Activated B cell treated with CpG ODN at 0.5 μM for 24 hours (primary cell): ENCODE results near the gene YIPF4. TPM values are rescaled to one million over a fixed set of nuclear protein-coding genes. Genes with fewer than 3 reads are reported as not detected.

Source experiments
- ATAC-seq: fragments of 200-7000 bp; cut with Tn5 transposase; one replicate; pipeline ENCODE4 v1.10.0; 2021; ENCODE audit warnings: low read depth, mild to moderate bottlenecking, moderate library complexity
- CTCF ChIA-PET: fragments of 350-600 bp; sonication (Branson Sonifier 250); formaldehyde crosslinking; loops from one replicate; lab custom pipeline; 2021; ENCODE audit warnings: antibody characterized with exemption; lab: Charles Lee
- POLR2A ChIA-PET: fragments of 350-600 bp; sonication (Branson Sonifier 250); formaldehyde crosslinking; loops from one replicate; lab custom pipeline; 2021; ENCODE audit warnings: antibody characterized with exemption; lab: Charles Lee
- DNase-seq: peaks from one replicate; pipeline ENCODE4 v3.0.0; 2022
- H3K27ac Mint-ChIP-seq: one replicate; pipeline ENCODE4 v1.8.0; 2020; ENCODE audit warnings: mixed read lengths
- H3K27me3 Mint-ChIP-seq: one replicate; pipeline ENCODE4 v1.8.0; 2021; ENCODE audit warnings: mixed read lengths
- H3K36me3 Mint-ChIP-seq: one replicate; pipeline ENCODE4 v1.8.0; 2021; ENCODE audit warnings: low read depth, mixed read lengths
- H3K4me1 Mint-ChIP-seq: one replicate; pipeline ENCODE4 v1.8.0; 2021; ENCODE audit warnings: mixed read lengths
- H3K4me3 Mint-ChIP-seq: one replicate; pipeline ENCODE4 v1.8.0; 2020; ENCODE audit warnings: mild to moderate bottlenecking, mixed read lengths
- H3K9me3 Mint-ChIP-seq: one replicate; pipeline ENCODE4 v1.8.0; 2020; ENCODE audit warnings: mixed read lengths
- CTCF ChIP-seq: fragments of 200-600 bp; IDR thresholded peaks from one replicate; pipeline ENCODE4 v1.8.0; 2022; ENCODE audit warnings: antibody characterized with exemption, mild to moderate bottlenecking
- intact Hi-C: fragments of 100-400 bp; cut with micrococcal nuclease; formaldehyde crosslinking; loops from one replicate; pipeline ENCODE4 v1.15.1; 2024
- total RNA-seq: library from RNA; stranded (reverse); gene quantifications from 2 replicates; pipeline ENCODE4 v1.2.3, GENCODE V29; 2022

The YIPF4 gene
- total RNA-seq, 1 donor from 2014 or later: 27.2 TPM

GRCh38 chr2:32277363-32277673 lies 386 bp upstream of the YIPF4 start:
- POLR2A ChIA-PET: interaction anchor here (0.5 kb wide), 1 partner anchor 111 kb away, joined by 5 read pairs; no protein-coding TSS in a partner anchor
- H3K9me3 Mint-ChIP-seq: no peaks in the 10 kb centered on the region
- intact Hi-C loops: loop anchor here (1.0 to 5.0 kb wide), 5 partner anchors 13 to 1320 kb away; partner anchors contain the start of genes FAM98A, NLRC4, SLC30A6 and SPAST
- peaks cover 23% of the 10 kb centered on the region for H3K4me1 Mint-ChIP-seq
- H3K36me3 Mint-ChIP-seq: peaks cover 18% of the 10 kb centered on the region
- peaks cover 9% of the 10 kb centered on the region for H3K27me3 Mint-ChIP-seq
- peak overlapping the region; percentile 90 for H3K4me3 Mint-ChIP-seq
- DNase-seq: no peak
- CTCF ChIA-PET: no interaction called here
- no peak for ATAC-seq
- H3K27ac Mint-ChIP-seq: peak overlapping the region; percentile 94
- no peak for TF ChIP-seq CTCF

GRCh38 chr2:32278478-32278853 lies 762 bp downstream of the YIPF4 start:
- Mint-ChIP-seq H3K27me3 (peaks cover 7% of the 10 kb centered on the region), H3K27ac (peak overlapping the region; percentile 94), H3K9me3 (no peaks in the 10 kb centered on the region), H3K4me3 (peak overlapping the region; percentile 90), H3K4me1 (peaks cover 27% of the 10 kb centered on the region), H3K36me3 (peaks cover 28% of the 10 kb centered on the region)
- intact Hi-C loops: loop anchor here (1.0 to 5.0 kb wide), 3 partner anchors 216 to 1319 kb away; partner anchors contain the start of genes FAM98A, SPAST and TTC27
- ATAC-seq: no peak
- no peak for TF ChIP-seq CTCF
- POLR2A ChIA-PET: interaction anchor here (0.6 to 0.7 kb wide), 2 partner anchors 16 to 113 kb away, joined by 3 read pairs; partner anchors contain the start of gene SLC30A6
- no peak for DNase-seq
- CTCF ChIA-PET: no interaction called here

- DNase-seq (no peak), ATAC-seq (no peak)
- peaks cover 51% of the 10 kb centered on the region for H3K36me3 Mint-ChIP-seq
- no peaks in the 10 kb centered on the region for H3K27me3 Mint-ChIP-seq
- no peaks in the 10 kb centered on the region for H3K9me3 Mint-ChIP-seq
- peaks cover 36% of the 10 kb centered on the region for H3K4me1 Mint-ChIP-seq
- TF ChIP-seq CTCF: no peak
- CTCF ChIA-PET: no interaction called here
- intact Hi-C loops: no loop called here
- H3K4me3 Mint-ChIP-seq: no peak overlapping the region
- H3K27ac Mint-ChIP-seq: no peak overlapping the region
- POLR2A ChIA-PET: no interaction called here
Observed at GRCh38 chr2:32284321-32284720, 6.6 kb downstream of the YIPF4 start.

DNA sequence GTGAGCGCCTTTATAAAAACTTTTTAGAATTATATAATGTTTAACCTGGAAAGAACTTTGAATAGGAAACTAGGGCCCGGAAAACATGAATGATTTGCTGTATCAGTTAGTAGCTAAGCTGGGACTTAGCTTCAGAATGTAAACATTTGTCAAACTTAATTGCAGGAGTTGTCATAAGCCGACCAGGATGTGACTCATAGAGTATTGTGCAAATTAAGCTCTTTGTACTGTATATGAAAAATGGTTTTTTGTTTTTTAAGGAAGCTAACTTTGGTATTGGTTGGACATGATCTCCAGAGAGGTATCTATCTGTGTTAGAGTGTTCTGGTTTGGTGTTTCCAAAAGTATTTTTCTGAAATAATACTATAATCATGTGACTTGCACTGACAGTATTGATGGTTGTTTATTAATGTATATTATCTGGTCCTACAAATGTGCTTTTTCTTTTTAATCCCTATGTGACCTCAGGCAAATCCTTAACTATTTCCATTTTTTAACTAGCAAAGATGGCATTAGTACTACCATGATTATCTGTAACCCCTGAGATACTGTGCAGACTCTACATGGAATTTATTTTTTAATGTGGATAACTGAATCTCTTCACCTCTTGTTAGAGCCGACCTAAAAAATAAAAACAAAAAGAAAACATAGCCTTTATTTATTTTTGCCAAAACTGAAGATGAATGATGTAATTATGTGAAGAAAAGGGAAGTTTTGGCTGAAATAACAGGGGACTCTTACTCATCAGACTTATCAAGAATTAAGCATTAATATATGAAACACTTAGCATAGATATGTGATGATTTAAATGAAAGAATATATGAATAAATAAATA lies 11.7 kb downstream of the YIPF4 start:
- Mint-ChIP-seq H3K9me3 (no peaks in the 10 kb centered on the region), H3K4me1 (peaks cover 25% of the 10 kb centered on the region), H3K27me3 (no peaks in the 10 kb centered on the region), H3K4me3 (no peak overlapping the region), H3K27ac (no peak overlapping the region), H3K36me3 (peaks cover 47% of the 10 kb centered on the region)
- ChIA-PET POLR2A (interaction anchor here (0.6 kb wide), 1 partner anchor 221 kb away, joined by 3 read pairs; no protein-coding TSS in a partner anchor), CTCF (no interaction called here)
- DNase-seq (no peak), ATAC-seq (no peak)
- TF ChIP-seq CTCF: no peak
- intact Hi-C loops: no loop called here

DNA sequence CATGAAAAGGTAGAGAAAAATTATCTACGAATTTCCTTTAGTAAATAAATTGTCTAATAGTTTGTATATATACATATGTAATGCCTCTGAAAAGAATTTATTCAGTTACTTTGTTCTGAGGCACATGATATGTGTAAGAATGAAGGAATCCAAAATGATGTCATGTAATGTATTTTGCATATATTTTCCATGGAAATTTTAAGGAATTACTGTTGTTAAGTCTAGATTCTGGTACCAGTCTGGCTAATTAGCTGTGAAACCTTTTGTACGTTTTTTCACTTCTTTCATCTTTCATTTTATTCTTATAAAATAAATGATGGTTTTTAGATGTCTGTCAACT lies 12.3 kb downstream of the YIPF4 start:
- Mint-ChIP-seq H3K27me3 (no peaks in the 10 kb centered on the region), H3K4me3 (no peak overlapping the region), H3K4me1 (peaks cover 19% of the 10 kb centered on the region), H3K9me3 (no peaks in the 10 kb centered on the region), H3K36me3 (peaks cover 44% of the 10 kb centered on the region), H3K27ac (no peak overlapping the region)
- no peak for DNase-seq
- no peak for ATAC-seq
- ChIA-PET POLR2A (no interaction called here), CTCF (no interaction called here)
- intact Hi-C loops: no loop called here
- no peak for TF ChIP-seq CTCF
